Islet of Langerhans (tissue), 1 donor: Measurements from ENCODE around the gene SCAND1.
"Not testable (repeated sequence)": the region's sequence is repeated elsewhere in the genome, so short reads cannot be mapped to it uniquely, and the experiment has no call there.

Experiments used
- FAIRE-seq: peaks from one replicate; lab custom pipeline; 2011; peaks lifted over from hg19 to GRCh38; lab: Jason Lieb, UNC

The SCAND1 gene

GRCh38 chr20:35954200-35954906 lies at the start of gene SCAND1:
SCAND1 (minus strand) TSS chr20:35954502; CDS start chr20:35954284, 218 bp downstream.
- FAIRE-seq, result no peak

- no peak for FAIRE-seq
Observed at GRCh38 chr20:36004045-36004444, 49.7 kb upstream of the SCAND1 start.

GRCh38 chr20:36002855-36003254 lies 48.6 kb upstream of the SCAND1 start:
- no peak for FAIRE-seq

- FAIRE-seq, result not testable (repeated sequence)
Observed at GRCh38 chr20:36001331-36001730, 47.0 kb upstream of the SCAND1 start.

GRCh38 chr20:35996492-35996891 lies 42.2 kb upstream of the SCAND1 start:
- not testable (repeated sequence) for FAIRE-seq

- peak; percentile 51 for FAIRE-seq
Observed at GRCh38 chr20:35994994-35995453, 40.7 kb upstream of the SCAND1 start.

- FAIRE-seq, result peak; percentile 85
Observed at GRCh38 chr20:35992713-35993335, 38.5 kb upstream of the SCAND1 start.

- no peak for FAIRE-seq
Observed at GRCh38 chr20:35991142-35991771, 37.0 kb upstream of the SCAND1 start.

- no peak for FAIRE-seq
Observed at GRCh38 chr20:35988910-35989463, 34.7 kb upstream of the SCAND1 start.

- no peak for FAIRE-seq
Observed at GRCh38 chr20:35985806-35986205, 31.5 kb upstream of the SCAND1 start.

- no peak for FAIRE-seq
Observed at GRCh38 chr20:35984382-35984781, 30.1 kb upstream of the SCAND1 start.

GRCh38 chr20:35981969-35982368 lies 27.7 kb upstream of the SCAND1 start:
- FAIRE-seq, result no peak

- no peak for FAIRE-seq
Observed at GRCh38 chr20:35979544-35979943, 25.2 kb upstream of the SCAND1 start.

GRCh38 chr20:35978041-35978513 lies 23.8 kb upstream of the SCAND1 start:
- no peak for FAIRE-seq

- FAIRE-seq, result peak; percentile 56
Observed at GRCh38 chr20:35975576-35976373, 21.5 kb upstream of the SCAND1 start.

- FAIRE-seq, result no peak
Observed at GRCh38 chr20:35974256-35974655, 20.0 kb upstream of the SCAND1 start.

- FAIRE-seq, result peak; percentile 93
Observed at GRCh38 chr20:35972462-35972861, 18.2 kb upstream of the SCAND1 start.

GRCh38 chr20:35971981-35972380 lies 17.7 kb upstream of the SCAND1 start:
- FAIRE-seq, result no peak

- FAIRE-seq, result no peak
Observed at GRCh38 chr20:35968930-35969329, 14.6 kb upstream of the SCAND1 start.

- FAIRE-seq, result no peak
Observed at GRCh38 chr20:35967979-35968640, 13.8 kb upstream of the SCAND1 start, which contains the start of gene CNBD2. CNBD2 (plus strand) TSS chr20:35968590; CDS start chr20:35968763, 173 bp downstream.

GRCh38 chr20:35963878-35964277 lies 9.6 kb upstream of the SCAND1 start:
- no peak for FAIRE-seq
